ENCODE results near the gene B3GAT1. TPM values are rescaled to one million over a fixed set of nuclear protein-coding genes. Genes with fewer than 3 reads are reported as not detected.

The B3GAT1 gene
- total RNA-seq, 1 donor from 2014 or later: 0.32 TPM

DNA sequence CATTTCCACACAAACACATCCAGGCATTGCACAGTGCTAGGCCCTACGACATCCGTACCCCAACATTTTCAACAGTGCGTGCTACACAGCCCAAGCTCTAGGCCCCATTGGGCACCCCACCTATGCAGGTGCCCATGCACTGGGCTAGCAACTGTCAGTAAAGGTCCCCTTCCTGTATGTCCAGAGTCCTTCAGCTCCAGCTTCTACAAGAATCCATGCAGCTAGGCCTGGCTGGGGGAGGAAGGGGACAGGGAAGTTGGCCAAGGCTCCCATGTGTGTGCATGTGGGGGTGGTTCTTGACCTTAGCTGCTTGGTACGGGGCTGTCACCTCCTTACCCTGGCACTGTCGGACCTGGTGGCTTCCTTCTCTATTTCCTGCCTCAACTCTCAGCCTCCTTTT lies 1.3 kb downstream of the B3GAT1 start:
- no peak for DNase-seq (ENCODE audit: low spot score)

DNA sequence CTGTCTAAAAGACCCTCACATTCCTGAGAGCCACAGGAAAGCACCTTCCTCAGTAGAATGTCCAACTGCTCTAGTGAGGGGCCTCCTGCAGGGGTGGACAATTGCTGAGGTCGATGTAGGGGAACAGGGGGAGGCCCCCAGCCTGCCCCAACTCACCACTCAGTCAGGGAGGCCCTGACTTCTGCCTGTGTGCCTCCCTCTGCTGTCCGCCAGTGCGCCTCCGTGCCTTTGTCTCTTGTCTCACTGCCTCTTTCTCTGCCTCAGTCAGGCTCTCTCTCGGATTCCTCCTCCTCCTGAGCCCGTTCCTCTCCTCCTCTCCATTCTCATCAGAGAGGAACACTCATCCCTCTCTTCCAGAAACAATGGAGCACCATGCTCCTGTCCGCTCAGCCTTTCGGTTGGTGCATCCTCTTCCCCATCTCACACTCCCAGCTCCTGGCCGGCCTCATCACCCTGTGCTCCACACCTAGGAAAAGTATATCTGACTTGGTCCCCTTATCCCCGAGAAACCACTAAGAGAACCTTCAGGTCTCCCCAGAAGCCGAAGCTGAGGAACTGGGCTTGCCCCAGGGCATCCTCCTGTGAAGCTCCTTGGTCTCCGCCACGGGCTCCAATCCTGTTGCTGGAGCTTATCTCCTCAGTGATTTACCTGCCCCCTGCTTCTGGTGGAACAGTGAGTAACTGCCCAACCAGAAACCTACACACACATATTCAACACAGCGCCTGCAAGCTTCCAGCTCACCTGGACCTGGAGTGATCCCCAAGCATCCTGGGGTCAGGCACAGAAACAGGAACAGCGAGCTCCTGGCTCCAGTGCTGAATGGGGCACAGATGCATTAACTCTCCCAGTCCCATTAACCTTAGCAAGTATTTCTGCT lies 2.3 kb downstream of the B3GAT1 start:
- DNase-seq (ENCODE audit: low spot score): no peak

DNA sequence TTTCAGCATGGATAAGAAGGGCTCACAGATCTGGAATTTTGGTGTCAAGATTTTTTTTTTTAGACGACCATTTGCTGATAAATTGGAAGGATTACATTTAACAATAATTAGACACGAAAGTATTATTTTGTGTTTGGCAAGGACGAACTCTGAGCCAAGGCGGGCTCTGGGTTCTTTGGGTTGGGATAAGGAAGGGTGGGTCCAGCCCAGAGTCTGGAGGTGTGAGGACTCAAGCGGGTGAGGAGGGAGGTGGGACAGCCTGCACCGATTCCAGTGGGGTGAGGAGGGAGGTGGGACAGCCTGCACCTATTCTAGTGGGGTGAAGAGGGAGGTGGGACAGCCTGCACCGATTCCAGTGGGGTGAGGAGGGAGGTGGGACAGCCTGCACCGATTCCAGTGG lies 4.1 kb downstream of the B3GAT1 start:
- no peak for DNase-seq (ENCODE audit: low spot score)

DNA sequence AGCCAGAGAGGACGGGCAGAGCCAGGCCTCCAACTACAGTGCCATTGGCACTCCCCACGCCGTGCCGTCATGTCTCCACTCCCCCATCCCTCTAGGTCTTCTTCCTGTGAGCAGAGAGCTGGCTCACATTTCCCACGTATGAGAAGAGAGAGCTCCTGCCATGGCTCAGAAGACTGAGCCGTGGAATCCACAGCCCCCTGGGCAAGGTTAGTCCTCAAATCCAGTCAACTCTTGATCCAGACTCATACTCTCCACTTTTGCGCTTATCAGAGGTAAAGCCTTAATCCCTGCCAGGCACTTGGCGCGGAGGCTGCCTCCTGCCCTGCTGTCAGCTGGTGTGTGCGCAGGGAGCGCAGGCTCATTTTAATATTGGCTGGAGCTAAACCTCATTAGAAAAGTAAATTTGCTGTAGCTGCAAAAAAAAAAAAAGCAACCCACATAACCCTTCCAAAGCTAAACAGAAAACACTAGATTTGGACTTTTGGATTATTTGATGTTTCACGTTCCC lies 4.7 kb downstream of the B3GAT1 start:
- DNase-seq (ENCODE audit: low spot score): no peak

DNA sequence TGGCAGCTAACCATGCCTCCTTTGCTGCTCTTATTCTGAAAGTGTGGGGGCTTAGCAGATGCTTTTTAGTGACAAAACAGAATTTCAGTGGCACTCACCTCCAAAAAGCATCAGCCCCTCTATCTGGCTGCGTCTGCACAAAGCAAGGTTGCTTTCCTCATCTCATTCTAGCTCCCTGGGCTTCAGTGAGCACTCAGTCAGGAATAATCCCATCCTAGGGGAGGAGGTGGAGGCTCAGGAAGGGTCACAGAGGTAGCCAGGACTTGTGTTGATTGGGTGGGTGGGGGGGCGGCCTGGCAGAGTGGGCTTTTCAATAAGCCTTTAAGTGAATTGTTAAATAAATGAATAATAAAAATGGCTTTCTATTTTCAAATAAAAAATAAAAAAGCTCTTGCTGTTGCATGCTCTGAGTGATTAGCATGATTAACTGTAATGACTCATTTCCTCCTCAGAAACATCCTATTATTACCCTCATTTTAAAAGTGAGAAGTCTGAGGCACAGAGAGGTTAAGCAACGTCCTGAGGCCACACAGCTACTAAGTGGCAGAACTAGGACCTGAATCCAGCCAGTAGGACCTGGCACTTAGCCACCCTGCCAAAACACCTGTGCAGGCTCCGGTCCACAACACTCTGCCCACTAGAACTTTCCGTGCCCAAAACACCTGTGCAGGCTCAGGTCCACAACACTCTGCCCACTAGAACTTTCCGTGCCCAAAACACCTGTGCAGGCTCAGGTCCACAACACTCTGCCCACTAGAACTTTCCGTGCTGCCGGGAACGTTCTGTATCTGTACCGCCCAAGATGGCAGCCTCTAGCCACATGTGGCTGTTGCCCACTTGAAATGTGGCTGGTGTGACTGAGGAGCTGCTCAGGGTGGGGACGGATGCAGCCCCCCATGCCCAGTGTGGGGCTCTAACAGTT lies 5.5 kb downstream of the B3GAT1 start:
- DNase-seq (ENCODE audit: low spot score): no peak

DNA sequence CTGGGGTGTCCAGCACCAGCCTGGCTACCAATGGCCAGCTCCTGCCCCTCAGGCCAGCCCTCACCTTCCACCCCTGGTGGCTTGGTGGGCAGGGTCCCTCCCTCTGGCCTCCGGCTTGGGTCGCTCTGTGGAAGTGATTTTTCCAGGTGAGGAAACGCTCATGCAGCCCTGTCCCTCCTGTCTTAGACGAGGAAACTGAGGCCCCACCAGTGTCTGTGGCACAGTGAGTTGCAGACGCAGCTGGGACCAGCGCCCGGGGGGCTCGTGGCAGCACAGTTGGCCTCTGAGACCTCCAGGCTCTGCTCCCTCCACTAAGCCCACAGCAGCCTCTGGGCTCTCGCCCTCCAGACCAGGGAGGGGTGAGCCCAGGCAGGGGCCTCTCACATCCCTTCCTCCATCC lies 6.2 kb downstream of the B3GAT1 start:
- no peak for DNase-seq (ENCODE audit: low spot score)

DNA sequence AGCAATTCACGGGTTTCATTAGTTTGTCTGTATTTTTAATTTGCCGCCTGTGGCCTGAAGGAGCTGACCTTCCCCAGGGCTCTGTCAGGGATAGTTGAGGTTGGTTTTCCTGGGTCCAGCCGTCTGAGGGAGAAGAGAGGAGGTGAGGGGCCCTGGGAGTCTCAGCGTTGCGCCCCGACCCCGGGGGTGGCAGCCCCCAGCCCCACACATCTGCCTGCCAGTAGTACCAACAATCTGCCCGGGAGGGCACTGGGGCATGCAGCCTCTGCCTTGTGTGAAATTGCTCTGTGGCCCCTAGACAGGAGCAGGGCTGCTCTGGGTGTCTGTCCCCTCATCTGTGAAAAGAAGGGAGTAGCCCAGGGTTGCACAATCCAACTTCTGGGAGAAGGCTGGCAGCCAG lies 6.6 kb downstream of the B3GAT1 start:
- DNase-seq (ENCODE audit: low spot score): no peak

DNA sequence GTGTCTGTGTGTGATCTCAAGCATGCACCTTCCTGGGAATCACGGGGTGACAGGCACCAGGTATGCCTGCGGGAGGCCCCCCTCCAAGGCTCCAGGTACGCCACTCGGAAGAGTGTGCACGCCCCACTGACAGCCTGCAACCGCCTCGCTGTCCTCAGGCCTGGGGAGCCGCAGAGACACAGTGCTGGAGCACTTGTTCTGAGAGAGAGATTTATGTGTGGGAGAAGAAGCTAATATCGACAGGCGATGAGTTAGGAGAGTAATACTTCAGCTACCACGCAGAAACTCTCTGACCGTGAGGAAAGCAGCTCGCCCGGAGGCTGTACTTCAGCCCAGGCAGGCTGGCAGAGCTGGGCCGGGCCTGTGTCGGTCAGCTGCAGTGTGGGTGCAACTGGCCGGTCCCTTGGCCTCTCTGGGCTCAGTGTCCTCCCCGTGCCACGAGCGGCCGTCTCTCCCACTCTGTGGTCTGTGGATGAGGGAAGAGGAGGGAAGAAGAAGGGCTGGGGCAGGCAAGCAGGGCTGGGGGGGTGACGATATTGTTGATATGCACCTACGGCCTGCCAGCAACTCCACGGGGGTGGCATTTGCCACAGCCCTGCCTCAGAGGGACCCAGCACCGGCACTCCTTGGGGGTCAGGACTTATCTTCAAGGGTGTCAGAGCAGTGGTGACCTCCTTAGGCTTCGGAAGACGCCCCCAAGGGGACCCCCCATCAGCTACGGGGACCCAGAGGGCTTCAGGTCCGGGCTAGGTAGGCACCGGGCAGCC lies 7.3 kb downstream of the B3GAT1 start:
- DNase-seq (ENCODE audit: low spot score): no peak

DNA sequence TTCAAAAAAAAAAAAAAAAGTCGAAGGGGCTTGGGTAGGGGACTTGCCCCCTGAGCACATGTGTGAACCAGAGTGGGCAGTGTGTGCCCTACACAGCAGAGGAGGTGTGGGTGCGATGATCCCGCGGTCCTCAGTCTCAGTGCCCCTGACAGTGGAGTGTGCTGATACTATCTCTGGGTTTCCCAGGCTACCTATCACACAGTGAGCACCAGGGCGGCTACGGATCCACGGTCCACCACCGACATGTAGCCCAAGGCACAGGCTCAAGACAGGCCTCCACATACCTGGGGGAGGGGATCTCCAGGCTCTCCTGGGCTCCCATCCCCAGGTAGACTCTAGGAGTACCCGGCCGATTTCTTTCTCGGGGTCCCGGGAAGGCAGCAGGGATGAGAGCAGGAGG lies 9.1 kb downstream of the B3GAT1 start:
- DNase-seq (ENCODE audit: low spot score): no peak

DNA sequence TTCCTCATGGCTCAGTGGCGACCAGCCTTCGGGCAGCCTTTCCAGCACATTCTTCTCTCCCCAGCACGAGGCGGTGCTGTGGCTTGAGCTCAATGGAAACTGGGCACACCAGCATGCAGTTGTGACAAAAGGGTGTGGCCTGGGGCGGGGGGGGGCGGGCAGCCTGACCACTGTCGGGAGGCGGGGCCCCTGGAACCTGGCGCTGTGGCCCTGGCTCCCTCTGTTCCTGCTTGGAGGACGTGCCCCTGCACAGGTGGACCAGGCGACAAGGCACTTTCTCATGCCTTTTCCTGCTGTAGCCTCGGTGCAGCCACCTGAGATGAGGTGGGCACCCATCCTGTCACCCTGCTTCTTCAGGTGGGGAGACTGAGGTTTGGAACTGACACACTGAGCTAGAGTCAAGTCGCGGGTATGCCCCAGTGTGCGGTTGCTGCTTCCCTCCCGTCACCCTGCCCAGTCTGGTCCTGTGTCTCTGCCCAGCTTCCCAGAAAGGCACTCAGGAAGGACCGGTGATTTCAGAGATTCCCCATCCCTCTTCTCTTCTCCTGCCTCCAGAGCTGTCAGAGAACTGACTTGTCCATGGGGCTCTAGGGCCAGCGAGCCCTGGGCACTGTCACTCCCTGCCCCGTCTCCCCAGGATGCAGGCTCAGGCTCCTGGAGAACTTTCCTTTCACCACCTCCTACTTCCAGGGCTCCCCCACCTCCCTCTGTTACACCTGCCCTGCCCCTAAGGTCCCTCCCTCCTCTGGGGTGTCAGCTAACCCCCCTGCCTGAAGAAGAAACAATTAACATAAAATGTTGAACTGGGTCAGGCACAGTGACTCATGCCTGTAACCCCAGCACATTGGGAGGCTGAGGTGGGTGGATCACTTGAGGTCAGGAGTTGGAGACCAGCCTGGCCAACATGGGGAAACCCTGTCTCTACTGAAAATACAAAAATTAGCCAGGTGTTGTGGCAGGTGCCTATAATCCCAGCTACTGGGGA lies 9.9 kb downstream of the B3GAT1 start:
- no peak for DNase-seq (ENCODE audit: low spot score)

DNA sequence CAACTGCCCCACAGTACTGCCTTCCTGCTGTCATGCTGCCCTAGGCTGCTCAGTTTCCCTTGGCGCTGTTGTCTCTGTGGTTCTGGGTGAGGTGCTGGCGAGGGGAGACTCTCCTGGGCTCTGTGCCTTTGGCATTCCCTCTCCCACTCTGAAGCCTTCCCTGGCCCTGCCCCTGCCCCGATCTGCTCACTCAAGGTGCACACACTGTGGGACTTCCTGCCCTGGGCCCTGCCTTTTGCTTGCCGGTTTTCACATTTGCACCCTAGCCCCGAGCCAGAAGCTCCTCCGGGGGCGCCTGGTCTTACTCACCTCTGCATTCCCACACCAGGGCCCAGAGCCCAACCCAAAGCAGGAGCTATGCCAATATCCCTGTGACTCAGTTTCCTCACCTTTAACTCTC lies 12.0 kb downstream of the B3GAT1 start:
- no peak for DNase-seq (ENCODE audit: low spot score)

DNA sequence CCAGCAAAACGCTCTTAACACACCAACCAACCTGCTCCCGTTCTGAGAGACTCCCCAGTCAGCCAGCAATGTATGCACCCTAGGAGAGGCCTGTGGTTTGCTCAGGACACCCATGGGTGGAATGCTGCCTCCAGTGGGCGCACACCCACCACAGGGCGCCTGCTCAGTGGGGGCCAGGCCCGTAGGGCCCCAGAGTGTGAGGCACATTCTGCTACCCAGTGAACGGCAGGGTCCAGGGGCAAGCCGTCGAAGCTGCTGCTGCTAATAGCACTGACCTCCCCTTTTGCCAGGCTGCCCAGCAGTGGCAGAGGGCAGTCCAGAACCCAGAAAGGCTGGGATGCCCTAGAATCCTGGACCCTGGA lies 12.8 kb downstream of the B3GAT1 start:
- DNase-seq (ENCODE audit: low spot score): no peak

DNA sequence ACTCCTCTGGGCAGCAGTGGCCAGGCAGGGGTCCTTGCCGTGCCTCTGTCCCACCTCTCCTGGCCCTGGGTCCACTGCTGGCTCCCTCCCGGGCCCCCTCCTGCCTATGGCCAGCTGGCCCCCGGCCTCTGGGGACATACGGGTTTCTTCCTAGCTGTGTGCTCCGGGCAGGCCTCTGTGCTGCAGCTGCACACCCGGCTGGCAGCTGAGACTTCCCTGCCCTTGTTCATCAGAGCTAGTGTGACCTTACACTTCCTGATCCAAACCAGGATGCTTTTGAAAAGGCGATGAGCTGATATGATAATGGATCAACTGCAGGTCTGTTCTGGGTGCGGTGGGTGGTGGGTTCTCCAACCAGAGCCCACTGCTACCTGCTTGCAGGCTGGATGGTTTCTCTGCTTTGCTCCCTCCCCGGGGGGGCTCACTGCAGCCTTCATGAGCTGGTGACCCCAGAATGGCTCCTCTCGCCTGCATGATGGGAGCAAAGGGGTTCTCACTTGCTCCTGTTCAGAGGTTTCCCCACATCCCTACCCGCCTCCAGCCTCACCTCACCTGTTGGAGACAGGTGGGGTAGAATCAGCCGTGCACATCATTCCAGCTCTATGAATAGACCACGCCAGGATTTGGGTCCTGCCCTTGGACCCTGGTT lies 13.3 kb downstream of the B3GAT1 start:
- DNase-seq (ENCODE audit: low spot score): no peak

DNA sequence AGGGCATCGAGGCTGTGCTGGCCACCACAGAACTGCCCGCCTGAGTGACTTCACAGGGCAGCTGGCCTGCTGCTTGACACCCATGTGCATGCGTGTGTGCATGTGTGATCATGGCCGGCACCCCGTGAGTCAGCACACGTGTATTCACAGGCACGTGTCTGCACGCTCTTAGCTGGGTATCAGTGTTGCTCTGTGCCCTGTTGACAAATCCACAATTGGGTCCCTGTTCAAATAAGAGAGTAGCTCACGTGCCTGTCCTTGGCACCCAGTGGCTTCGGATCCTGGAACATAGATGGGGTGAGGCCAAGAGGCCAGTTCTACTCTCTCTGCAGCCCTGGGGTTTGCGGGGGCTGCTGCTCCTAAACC lies 14.0 kb downstream of the B3GAT1 start:
- no peak for DNase-seq (ENCODE audit: low spot score)

DNA sequence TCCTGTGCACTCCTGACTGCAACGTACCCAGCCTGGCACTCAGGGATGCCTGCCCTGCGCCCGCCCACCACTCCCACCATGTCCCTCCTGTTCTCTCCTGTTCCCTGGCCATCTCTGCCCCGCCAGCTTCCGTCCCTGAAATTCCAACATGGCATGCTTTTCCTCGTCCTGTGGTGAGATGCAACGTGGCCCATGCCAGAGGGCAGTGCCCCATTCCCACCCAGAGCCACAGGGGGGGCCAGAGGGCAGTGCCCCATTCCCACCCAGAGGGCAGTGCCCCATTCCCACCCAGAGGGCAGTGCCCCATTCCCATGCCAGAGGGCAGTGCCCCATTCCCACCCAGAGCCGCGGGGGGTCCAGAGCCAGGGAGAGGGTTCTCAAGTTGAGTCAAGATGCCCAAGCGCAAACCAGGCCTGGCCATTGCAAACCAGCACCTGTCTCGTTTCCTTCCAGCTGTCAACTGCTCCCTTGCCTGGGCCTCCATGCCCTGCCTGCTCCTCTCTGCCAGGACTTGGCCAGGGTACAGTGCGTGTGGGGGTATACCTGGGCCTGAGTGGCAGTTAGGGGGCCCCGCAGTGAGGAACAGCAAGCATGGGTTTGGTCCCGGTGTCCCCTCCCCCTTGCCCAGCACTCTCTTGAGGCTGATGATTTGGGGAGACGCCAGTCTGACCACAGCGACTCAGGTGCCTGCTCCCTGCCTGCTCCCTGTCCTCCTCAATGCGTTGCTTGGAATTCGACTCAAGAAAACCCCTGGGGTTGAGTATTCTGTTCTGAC lies 14.6 kb downstream of the B3GAT1 start:
- DNase-seq (ENCODE audit: low spot score): no peak

DNA sequence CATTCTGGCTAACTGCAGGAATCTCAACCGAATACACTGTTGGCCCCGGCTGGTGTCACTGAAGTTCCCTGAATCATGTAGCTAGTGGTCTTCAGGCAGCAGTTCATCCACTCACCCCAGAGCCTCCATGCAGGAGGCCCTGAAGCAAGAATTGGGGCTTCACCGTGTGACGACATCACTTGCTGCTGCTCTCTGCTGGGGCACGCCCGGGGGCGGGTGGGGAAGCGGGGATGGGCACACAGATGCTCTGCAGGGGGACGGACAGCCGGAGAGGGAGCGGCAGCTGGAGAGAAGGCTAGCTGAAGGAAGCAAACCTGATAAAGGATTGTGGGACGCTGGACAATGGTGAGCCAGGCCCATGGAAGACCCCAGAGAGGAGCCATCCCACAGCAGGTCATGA lies 17.0 kb downstream of the B3GAT1 start:
- no peak for DNase-seq (ENCODE audit: low spot score)

DNA sequence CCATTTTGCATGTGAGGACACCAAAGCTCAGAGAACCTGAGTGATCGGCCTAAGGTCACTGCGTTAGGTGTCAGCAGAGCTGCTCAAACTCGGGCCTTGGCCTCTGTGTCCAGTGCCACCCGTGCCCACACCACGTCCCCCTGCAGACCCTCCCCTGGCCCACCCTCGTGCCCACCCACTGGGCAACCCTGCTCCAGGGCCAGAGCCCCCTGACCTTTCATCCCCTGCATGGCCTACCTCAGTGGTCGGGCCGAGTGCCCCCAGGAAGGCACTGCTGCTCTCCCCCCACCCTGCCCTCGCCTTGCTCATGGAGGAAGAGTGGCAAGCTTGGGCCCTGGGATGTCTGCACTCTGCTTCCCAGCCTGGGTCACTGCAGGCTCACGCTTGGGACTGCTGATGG lies 17.7 kb downstream of the B3GAT1 start:
- no peak for DNase-seq (ENCODE audit: low spot score)

DNA sequence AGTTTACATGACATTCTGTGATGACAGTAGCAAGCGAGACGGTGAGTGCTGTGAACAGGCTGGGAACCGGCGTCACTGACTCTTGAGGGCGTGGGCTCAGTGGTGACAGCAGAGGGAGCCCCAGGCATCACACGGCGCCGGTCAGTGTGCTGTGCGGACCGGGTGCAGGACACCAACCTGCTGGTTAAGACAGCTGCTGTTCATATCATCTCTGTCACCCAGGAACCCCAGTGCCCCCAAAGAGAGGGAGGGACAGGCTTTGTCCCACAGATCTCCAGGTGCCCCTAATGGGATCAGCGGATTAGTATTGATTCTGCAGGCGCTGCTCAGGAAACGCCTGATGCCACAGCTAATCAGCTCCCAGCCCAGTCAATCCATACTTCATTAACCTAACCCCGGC lies 18.4 kb downstream of the B3GAT1 start:
- no peak for DNase-seq (ENCODE audit: low spot score)
